ENCODE results near the gene NIN. TPM values are rescaled to one million over a fixed set of nuclear protein-coding genes. Genes with fewer than 3 reads are reported as not detected.

NIN gene
- total RNA-seq, 2 experiments from 2014 or later = 94.5 to 95.2 TPM

DNA sequence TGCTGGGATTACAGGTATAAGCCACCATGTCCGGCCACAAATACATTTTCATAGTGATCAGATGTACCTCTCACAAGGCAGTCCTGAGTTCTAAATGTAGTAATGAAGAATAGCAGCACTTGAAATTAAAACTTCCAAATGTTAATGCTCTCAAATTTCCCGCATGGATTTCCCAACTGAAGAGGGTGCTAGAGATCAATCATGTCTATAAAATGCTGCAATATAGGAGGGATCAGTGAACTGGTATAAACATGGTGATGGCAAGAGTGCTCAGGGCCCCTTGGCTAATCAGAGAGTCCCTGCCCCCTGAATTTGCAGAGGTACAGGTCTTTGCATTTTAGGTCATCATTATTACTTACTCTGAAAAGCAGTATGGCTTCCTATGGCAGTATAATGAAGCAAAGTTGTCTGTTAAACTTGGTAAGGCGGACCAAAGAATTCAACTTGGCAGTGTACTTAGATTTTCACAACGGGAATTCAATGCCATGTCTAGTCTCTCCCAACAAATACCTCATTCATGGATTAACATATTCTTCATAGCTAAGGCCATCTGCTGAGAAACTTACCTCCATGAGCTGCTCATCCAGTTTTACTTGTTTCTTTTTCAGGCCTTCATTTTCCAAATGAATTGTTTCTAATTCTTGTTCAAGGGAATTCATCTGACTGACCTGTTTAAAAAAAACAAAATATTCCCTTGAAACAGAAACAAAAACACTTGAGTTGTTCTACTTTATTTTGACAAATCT lies 95.8 kb downstream of the NIN start:
- peaks cover 66% of the 10 kb centered on the region for H3K36me3 Mint-ChIP-seq (ENCODE audit: low read depth)
- CTCF ChIA-PET = interaction anchor here (0.7 to 3.9 kb wide), 2 partner anchors 10 to 118 kb away, joined by 3 to 20 read pairs; no protein-coding TSS in a partner anchor
- DNase-seq = no peak
- H3K9me3 Mint-ChIP-seq = peaks cover 2% of the 10 kb centered on the region
- POLR2A ChIA-PET = no interaction called here
- H3K4me1 Mint-ChIP-seq = peaks cover 26% of the 10 kb centered on the region
- no peaks in the 10 kb centered on the region for H3K27me3 Mint-ChIP-seq
- no peak overlapping the region for H3K4me3 Mint-ChIP-seq
- H3K27ac Mint-ChIP-seq = no peak overlapping the region

DNA sequence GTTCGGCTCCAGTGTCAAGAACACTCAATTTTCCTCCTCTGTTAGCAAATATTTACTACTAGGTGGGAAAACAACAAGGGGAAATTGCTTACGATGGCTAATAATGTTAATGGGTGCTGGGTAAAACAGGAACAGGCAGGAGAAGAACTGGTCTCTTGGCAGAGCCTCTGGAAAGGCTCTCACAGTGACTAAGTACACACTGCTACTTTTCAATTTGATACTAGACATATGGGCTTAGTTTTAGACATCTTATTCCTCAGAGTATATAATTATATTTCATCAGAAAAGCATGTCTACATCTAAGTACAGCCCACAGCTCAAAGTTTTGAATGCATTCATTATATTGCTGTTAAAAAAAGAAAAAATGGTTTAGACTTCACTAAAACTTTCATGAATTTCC lies 97.5 kb downstream of the NIN start:
- H3K36me3 Mint-ChIP-seq (ENCODE audit: low read depth) = peaks cover 68% of the 10 kb centered on the region
- peaks cover 13% of the 10 kb centered on the region for H3K4me1 Mint-ChIP-seq
- no peak overlapping the region for H3K27ac Mint-ChIP-seq
- DNase-seq = no peak
- peaks cover 5% of the 10 kb centered on the region for H3K9me3 Mint-ChIP-seq
- no peaks in the 10 kb centered on the region for H3K27me3 Mint-ChIP-seq
- H3K4me3 Mint-ChIP-seq = no peak overlapping the region
- POLR2A ChIA-PET = no interaction called here
- CTCF ChIA-PET = interaction anchor here (0.5 to 0.7 kb wide), 3 partner anchors 24 to 430 kb away, joined by 3 to 4 read pairs (median 3); no protein-coding TSS in a partner anchor

DNA sequence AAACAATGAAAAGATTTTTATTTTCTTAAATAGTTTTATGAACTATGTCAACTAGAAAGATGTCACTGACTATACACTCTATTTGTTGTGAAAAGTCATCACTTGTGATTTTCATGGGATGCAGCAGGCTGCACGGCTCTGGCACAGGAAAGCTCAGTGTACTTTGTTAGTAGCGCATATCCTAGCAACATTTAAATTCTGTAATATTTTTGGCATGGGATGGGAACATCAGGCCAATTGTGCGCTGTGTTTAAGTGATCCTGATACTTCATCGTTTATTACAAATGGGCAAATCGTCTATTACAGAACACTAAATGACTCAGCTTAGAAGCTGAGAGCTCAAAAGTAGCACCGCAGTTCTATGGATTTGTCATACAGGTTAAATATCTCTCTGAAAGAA lies 102.1 kb downstream of the NIN start:
- H3K9me3 Mint-ChIP-seq = peaks cover 5% of the 10 kb centered on the region
- no peak overlapping the region for H3K27ac Mint-ChIP-seq
- no peaks in the 10 kb centered on the region for H3K27me3 Mint-ChIP-seq
- no peak overlapping the region for H3K4me3 Mint-ChIP-seq
- no peak for DNase-seq
- H3K4me1 Mint-ChIP-seq = peaks cover 26% of the 10 kb centered on the region
- ChIA-PET POLR2A (no interaction called here), CTCF (interaction anchor here (0.6 to 1.1 kb wide), 3 partner anchors 17 to 659 kb away, joined by 3 to 7 read pairs (median 5); no protein-coding TSS in a partner anchor)
- H3K36me3 Mint-ChIP-seq (ENCODE audit: low read depth) = peaks cover 83% of the 10 kb centered on the region

DNA sequence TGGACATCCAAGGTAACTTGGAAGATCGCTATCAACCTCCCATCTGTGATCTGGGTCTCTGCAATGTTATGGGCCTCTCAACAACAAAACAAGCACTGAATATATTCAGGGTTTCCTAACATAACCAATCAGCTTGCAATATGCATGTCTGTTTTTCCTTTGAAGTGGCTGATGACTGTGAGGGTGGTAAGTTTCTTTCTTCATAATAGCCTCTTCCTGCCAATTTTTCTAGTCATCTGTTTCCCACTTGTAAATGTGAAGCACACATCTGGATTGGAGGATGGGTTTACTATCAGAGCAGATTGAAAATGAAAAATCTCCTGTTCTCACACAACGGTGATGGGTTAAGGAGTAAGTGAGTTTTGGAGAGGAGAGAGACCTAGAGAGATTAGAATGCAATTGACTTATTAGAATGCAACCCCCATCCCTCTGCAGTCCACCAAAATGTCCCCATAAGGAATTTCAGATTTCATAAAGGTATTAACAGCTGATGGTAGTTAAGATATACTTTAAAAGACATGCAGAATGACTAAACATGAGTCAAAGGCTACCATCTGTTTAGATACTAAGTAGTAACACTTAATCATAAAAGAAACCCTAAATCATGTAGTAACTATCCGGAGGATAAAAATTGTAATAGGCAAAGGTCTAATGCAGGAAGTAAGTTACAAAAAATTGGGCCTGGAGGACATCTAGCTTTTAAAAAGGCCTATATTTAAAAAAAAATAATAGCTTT lies 104.4 kb downstream of the NIN start:
- H3K27me3 Mint-ChIP-seq = no peaks in the 10 kb centered on the region

DNA sequence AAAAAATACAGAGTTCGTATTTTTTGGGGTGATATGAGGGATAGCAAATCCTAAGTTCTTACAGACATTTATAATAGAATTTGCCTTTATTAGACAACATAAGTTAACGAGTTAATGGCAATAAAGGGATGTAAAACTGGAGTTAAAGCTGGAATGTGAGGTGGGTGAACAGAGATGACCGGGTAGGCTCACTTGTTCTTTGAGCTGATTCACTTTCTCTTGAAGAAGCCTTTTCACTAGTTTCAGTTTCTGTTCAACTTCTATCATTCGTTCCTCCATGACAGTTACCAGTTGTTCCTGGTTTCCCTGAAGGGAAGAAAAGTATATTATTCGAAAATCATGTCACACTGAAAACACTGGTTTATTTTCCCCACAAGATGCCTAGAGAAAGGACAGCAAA lies 105.2 kb downstream of the NIN start:
- CTCF ChIA-PET = interaction anchor here (2.3 to 3.7 kb wide), 2 partner anchors 10 to 134 kb away, joined by 10 to 20 read pairs; no protein-coding TSS in a partner anchor
- Mint-ChIP-seq H3K4me1 (peaks cover 26% of the 10 kb centered on the region), H3K4me3 (peak overlapping the region; percentile 15), H3K27ac (peak overlapping the region; percentile 85), H3K9me3 (peaks cover 5% of the 10 kb centered on the region), H3K27me3 (no peaks in the 10 kb centered on the region), H3K36me3 (ENCODE audit: low read depth) (peaks cover 83% of the 10 kb centered on the region)
- POLR2A ChIA-PET = no interaction called here
- DNase-seq = no peak

More for the DNA sequence above, 104.4 kb downstream of the NIN start:
- Mint-ChIP-seq H3K36me3 (ENCODE audit: low read depth) (peaks cover 84% of the 10 kb centered on the region), H3K9me3 (peaks cover 5% of the 10 kb centered on the region), H3K4me1 (peaks cover 26% of the 10 kb centered on the region), H3K27ac (peak overlapping the region; percentile 85), H3K4me3 (peak overlapping the region; percentile 15)
- ChIA-PET CTCF (interaction anchor here (3.7 kb wide), 1 partner anchor 10 kb away, joined by 20 read pairs; no protein-coding TSS in a partner anchor), POLR2A (no interaction called here)
- peak; percentile 39 for DNase-seq

DNA sequence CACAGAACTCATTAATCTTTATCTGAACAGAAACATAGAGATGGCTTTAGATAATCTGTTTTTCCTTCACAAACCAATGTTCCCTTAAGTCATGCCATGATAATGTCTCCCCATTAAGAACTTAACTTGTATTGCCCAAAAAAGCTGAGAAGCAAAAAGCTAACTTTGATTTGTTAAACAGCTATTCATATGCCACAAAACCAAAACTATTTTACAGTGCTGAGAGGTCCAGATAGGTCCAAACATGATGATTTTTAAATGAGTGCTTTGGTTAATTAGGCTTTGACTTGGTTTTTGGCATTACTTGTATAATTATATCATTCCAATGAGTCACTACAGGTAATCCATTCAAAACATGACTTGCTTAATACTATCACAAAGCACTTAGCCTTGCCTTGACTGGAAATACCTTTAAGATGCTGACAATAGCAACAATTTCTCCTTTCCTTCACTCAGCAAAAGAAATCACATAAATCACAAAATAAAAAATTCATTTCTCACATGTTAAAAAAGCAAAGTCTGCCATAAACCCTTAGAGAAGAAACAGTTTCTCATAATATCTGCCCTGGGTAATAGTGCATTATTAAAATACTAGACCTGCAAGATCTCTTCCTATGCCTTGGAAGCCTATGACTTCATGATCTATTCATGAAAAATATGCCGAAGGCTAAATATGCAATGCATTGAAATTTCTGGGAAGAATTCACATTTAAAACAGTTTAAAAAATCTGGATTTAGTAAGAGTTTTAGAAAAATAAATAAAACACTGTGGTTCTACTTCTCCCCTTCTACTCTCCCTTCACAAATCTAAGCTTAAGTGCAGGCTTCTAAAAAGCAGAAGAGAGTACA lies 110.8 kb downstream of the NIN start:
- Mint-ChIP-seq H3K9me3 (no peaks in the 10 kb centered on the region), H3K27me3 (peaks cover 2% of the 10 kb centered on the region), H3K4me3 (no peak overlapping the region), H3K36me3 (ENCODE audit: low read depth) (peaks cover 40% of the 10 kb centered on the region), H3K27ac (no peak overlapping the region), H3K4me1 (peaks cover 7% of the 10 kb centered on the region)
- ChIA-PET CTCF (interaction anchor here (0.6 kb wide), 1 partner anchor 69 kb away, joined by 3 read pairs; no protein-coding TSS in a partner anchor), POLR2A (no interaction called here)
- no peak for DNase-seq

DNA sequence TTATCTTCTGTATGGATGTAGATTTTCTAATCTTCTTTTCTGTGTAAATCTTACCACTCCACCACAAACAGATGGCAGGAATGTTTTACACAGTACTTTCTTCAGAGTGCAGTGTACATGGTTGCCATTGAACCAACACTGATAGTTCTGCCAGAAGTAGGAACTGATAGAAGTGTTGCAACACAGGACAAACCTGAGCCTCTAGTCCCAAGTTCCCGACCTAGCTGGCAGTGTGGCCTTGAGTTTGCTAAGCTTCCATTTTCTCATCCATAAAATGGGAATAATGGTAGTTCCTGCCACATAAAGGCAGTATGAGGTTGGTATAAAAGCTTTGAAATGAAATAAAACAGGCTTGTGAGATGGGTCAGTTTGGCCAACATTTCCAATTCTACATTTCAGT lies 112.0 kb downstream of the NIN start:
- no peaks in the 10 kb centered on the region for H3K9me3 Mint-ChIP-seq
- no peaks in the 10 kb centered on the region for H3K4me1 Mint-ChIP-seq
- peaks cover 2% of the 10 kb centered on the region for H3K27me3 Mint-ChIP-seq
- ChIA-PET CTCF (no interaction called here), POLR2A (no interaction called here)
- H3K4me3 Mint-ChIP-seq = no peak overlapping the region
- no peak for DNase-seq
- H3K36me3 Mint-ChIP-seq (ENCODE audit: low read depth) = peaks cover 28% of the 10 kb centered on the region
- no peak overlapping the region for H3K27ac Mint-ChIP-seq

DNA sequence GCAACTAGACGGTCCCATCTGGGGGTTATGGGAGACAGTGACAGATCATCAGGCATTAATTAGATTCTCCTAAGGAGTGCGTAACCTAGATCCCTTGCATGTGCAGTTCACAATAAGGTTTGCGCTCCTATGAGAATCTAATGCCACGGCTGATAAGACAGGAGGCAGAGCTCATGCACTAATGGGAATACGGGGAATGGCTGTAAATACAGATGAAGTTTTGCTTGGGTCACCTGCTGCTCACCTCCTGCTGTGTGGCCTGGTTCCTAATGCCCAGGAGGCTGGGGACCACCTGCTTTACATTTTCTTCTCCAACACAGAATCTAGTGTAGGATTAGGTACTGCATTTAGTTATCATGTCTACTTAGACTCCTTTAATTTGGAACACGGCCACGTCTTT lies 113.2 kb downstream of the NIN start:
- H3K27me3 Mint-ChIP-seq = peaks cover 6% of the 10 kb centered on the region
- no peak overlapping the region for H3K4me3 Mint-ChIP-seq
- no peaks in the 10 kb centered on the region for H3K4me1 Mint-ChIP-seq
- no peaks in the 10 kb centered on the region for H3K9me3 Mint-ChIP-seq
- ChIA-PET POLR2A (no interaction called here), CTCF (interaction anchor here (0.6 to 1.0 kb wide), 3 partner anchors 124 to 397 kb away, joined by 3 read pairs; no protein-coding TSS in a partner anchor)
- peaks cover 23% of the 10 kb centered on the region for H3K36me3 Mint-ChIP-seq (ENCODE audit: low read depth)
- DNase-seq = no peak
- no peak overlapping the region for H3K27ac Mint-ChIP-seq

DNA sequence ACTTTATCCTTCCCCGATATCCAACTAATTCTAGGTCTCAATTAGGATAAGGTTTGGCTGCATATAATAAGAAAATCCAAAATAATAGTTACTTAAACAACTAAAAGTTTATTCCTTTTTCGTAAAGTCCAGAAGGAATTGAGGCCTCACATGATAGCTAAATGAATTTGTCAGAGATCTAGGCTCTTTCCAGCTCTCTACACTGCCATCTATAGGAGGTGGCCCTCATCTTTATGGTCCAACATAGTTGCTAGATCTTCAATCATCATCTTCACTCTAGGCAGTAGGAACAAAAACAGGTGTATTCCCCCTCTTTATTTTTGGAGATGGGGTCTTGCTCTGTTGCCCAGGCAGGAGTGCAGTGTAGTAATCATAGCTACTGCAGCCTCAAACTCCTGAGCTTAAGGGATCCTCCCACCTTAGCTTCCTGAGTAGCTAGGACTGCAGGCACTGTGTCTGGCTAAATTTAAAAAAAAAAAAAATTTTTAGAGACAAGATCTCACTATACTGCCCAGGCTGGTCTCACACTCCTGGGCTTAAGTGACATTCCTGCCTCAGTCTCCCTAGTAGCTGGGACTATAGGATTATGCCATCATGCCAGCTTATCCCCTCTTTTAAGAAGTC lies 116.4 kb downstream of the NIN start:
- H3K27ac Mint-ChIP-seq = no peak overlapping the region
- H3K4me1 Mint-ChIP-seq = no peaks in the 10 kb centered on the region
- H3K27me3 Mint-ChIP-seq = peaks cover 7% of the 10 kb centered on the region
- ChIA-PET POLR2A (interaction anchor here (0.6 kb wide), 2 partner anchors 49 to 54 kb away, joined by 3 read pairs; no protein-coding TSS in a partner anchor), CTCF (interaction anchor here (0.9 to 1.8 kb wide), 6 partner anchors 9 to 337 kb away, joined by 3 to 5 read pairs (median 3); no protein-coding TSS in a partner anchor)
- H3K4me3 Mint-ChIP-seq = no peak overlapping the region
- peak; percentile 24 for DNase-seq
- H3K9me3 Mint-ChIP-seq = no peaks in the 10 kb centered on the region
- H3K36me3 Mint-ChIP-seq (ENCODE audit: low read depth) = peaks cover under 1% of the 10 kb centered on the region

DNA sequence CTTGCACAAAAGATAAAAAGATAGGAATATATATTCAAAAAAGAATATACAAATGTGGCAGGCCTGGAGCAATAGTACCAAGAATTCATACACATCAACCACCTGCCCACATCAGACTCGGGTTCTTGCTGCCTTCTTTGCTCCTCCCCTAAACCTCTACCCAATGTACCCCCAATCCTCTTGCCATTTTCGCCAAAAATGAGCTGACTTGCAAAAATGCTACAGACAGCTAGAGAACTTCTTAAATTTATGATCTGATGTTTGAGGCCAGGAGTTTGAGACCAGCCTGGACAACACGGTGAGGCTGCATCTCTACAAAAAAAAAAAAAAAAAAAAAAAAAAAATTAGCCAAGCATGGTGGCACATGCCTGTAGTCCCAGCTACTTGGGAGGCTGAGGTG lies 119.9 kb downstream of the NIN start:
- H3K4me3 Mint-ChIP-seq = no peak overlapping the region
- ChIA-PET POLR2A (no interaction called here), CTCF (interaction anchor here (1.0 to 1.3 kb wide), 2 partner anchors 12 to 17 kb away, joined by 4 to 5 read pairs; no protein-coding TSS in a partner anchor)
- no peak overlapping the region for H3K27ac Mint-ChIP-seq
- peaks cover 7% of the 10 kb centered on the region for H3K27me3 Mint-ChIP-seq
- no peaks in the 10 kb centered on the region for H3K9me3 Mint-ChIP-seq
- no peaks in the 10 kb centered on the region for H3K4me1 Mint-ChIP-seq
- no peak for DNase-seq
- no peaks in the 10 kb centered on the region for H3K36me3 Mint-ChIP-seq (ENCODE audit: low read depth)

DNA sequence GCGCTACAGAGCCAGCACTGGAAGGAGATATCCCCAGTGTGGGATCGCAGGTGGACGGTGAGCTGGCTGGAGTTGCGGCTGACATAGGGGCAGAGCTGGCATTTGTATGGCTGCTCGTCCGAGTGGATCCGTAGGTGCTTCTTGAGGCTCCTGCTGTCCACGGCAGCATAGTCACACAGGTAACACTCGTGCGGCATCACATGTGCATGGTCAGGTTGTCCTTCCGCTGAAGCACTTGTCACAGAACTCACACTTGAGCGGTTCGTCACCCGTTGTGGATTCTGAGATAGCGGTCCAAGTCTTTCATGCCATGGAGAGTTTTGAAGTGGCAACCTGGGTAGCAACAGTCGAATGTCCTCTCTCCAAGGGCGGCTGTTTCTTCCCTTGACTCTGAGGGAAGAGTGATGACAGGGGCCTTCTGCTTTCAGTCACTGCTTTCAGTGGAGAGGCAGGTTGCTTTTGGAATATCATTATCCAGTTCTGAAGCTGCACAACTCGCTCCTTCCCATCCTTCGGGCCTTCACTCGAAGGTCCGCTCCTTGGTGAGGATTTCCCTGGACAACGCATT lies 125.9 kb downstream of the NIN start:
- H3K4me1 Mint-ChIP-seq = no peaks in the 10 kb centered on the region
- CTCF ChIA-PET = interaction anchor here (1.2 to 2.5 kb wide), 2 partner anchors 9 to 393 kb away, joined by 3 to 5 read pairs; partner anchors contain the start of genes DMAC2L and L2HGDH
- no peak for DNase-seq
- no peaks in the 10 kb centered on the region for H3K36me3 Mint-ChIP-seq (ENCODE audit: low read depth)
- peaks cover 2% of the 10 kb centered on the region for H3K27me3 Mint-ChIP-seq
- H3K27ac Mint-ChIP-seq = no peak overlapping the region
- no peak overlapping the region for H3K4me3 Mint-ChIP-seq
- POLR2A ChIA-PET = no interaction called here
- no peaks in the 10 kb centered on the region for H3K9me3 Mint-ChIP-seq
